Measurements from ENCODE around the gene CDH12.

- no peak for TF ChIP-seq USF2 (IDR thresholded peaks at IDR 0.05)
- TF ChIP-seq CTCF (IDR thresholded peaks at IDR 0.05): no peak
- TF ChIP-seq POLR2A (IDR thresholded peaks at IDR 0.05; ENCODE audit: low read length): no peak
These were observed 144.3 kb downstream of the CDH12 start for GRCh38 chr5:22708770-22709328.
